GM12878 (cell line): ENCODE measurements around the gene CD86. TPM values are rescaled to one million over a fixed set of nuclear protein-coding genes. Genes with fewer than 3 reads are reported as not detected.

Experiments used
- EED ChIP-seq: sonication (generic); IDR thresholded peaks from 2 replicates; pipeline ENCODE4 v1.6.1; 2016; ENCODE audit warnings: antibody characterized with exemption, low read depth
- GATAD2B ChIP-seq: fragments of 450-650 bp; conservative IDR thresholded peaks from 2 replicates; pipeline ENCODE4 v1.6.1; 2017; ENCODE audit warnings: low read depth, mild to moderate bottlenecking, moderate library complexity
- HDAC6 ChIP-seq: fragments of 200-600 bp; sonication (generic); IDR thresholded peaks from one replicate; pipeline ENCODE4 v1.8.0; 2017; ENCODE audit warnings: antibody characterized with exemption; ENCODE audit not compliant: unreplicated experiment
- IKZF1 ChIP-seq: fragments of 450-650 bp; conservative IDR thresholded peaks from 2 replicates; pipeline ENCODE4 v1.6.1; 2017; ENCODE audit warnings: antibody characterized with exemption, mild to moderate bottlenecking
- IKZF2 ChIP-seq, 2 experiments: fragments of 450-650 bp; IDR thresholded peaks; 2 replicates each; pipeline ENCODE4 v1.6.1; 2017; ENCODE audit warnings: mild to moderate bottlenecking in 2 of 2, moderate library complexity in 2 of 2
- MEF2B ChIP-seq: fragments of 450-650 bp; IDR thresholded peaks from 2 replicates; pipeline ENCODE4 v1.6.1; 2018; ENCODE audit warnings: mild to moderate bottlenecking, moderate library complexity; ENCODE audit not compliant: partially characterized antibody, poor library complexity, severe bottlenecking
- MXI1 ChIP-seq: fragments of 150-350 bp; IDR thresholded peaks from 2 replicates; pipeline ENCODE4 v1.6.1; 2011; ENCODE audit warnings: low read depth, mild to moderate bottlenecking, inconsistent platforms, low read length, improper control_type of control experiment
- NKRF ChIP-seq: fragments of 450-650 bp; conservative IDR thresholded peaks from 2 replicates; pipeline ENCODE4 v1.6.1; 2017; ENCODE audit warnings: mild to moderate bottlenecking, moderate library complexity
- POU2F2 ChIP-seq: IDR thresholded peaks from 3 replicates; pipeline ENCODE4 v1.6.1; 2011; ENCODE audit warnings: low read depth, mild to moderate bottlenecking, low read length, borderline replicate concordance
- SIN3A ChIP-seq: IDR thresholded peaks from 2 replicates; pipeline ENCODE4 v1.6.1; 2012; ENCODE audit warnings: low read depth, low read length, improper control_type of control experiment
- TARDBP ChIP-seq: IDR thresholded peaks from 2 replicates; pipeline ENCODE4 v1.6.1; 2016; ENCODE audit warnings: borderline replicate concordance
- ZNF207 ChIP-seq: fragments of 450-650 bp; IDR thresholded peaks from 2 replicates; pipeline ENCODE4 v1.6.1; 2014; ENCODE audit warnings: antibody characterized with exemption, mild to moderate bottlenecking, borderline replicate concordance
- polyA plus RNA-seq, 11 experiments: library from polyadenylated mRNA; depleted of rRNA in 4 of 11; unstranded in 6 of 11; stranded (reverse) in 5 of 11; fragments of >200 nt; fragmentation: Nextera tagmentation in 4 of 11; fragmentation: Illumina TruSeq in 1 of 11; extraction: Ambion mirVana in 4 of 11; extraction: Trizol in 1 of 11; gene quantifications; 1 replicate in 1 of 11; 2 replicates in 10 of 11; pipeline versions ENCODE4 v1.2.1 to v1.2.3, GENCODE V29; 2011 to 2016; ENCODE audit warnings: inconsistent platforms in 2 of 11, missing spikeins in 2 of 11, low read depth in 1 of 11
- total RNA-seq, 4 experiments: library from RNA; depleted of rRNA in 3 of 4; stranded (reverse); fragments of >200 nt in 3 of 4; fragmentation: Illumina TruSeq in 1 of 4; extraction: Trizol in 1 of 4; gene quantifications; 2 replicates each; pipeline versions ENCODE4 v1.2.1 to v1.2.3, GENCODE V29; 2013 to 2021
- TF ChIP-seq, protein P1 (sequence below): fragments of 450-650 bp; formaldehyde crosslinking; IDR thresholded peaks from 2 replicates; pipeline ENCODE4 v1.5.0; 2022; ENCODE audit warnings: mild to moderate bottlenecking, missing genetic modification characterization

Gene CD86
- total and polyA plus RNA-seq, 10 of the 15 experiments (the other 5 are each of a cell fraction or from before 2014, with no cell fraction given), result 40.9 to 100 (median 55.5) TPM

DNA sequence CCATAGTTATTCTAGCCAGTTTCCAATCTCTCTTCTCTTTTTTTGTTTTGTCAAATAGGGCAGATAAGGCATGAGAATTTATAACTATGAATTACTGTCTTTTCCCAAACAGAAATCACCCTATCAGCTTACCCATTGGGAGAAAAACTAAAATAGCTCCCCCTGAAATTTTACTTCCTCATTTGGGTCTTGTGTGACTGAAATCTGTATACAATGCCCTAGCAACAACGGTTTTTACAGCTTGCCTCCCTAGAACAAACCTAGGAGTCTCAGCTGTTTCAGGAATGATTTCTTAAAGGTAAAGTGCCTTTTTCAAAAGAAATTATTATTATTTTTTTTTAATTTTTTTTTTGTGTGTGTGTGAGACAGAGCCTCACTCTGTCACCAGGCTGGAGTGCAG lies 56.8 kb downstream of the CD86 start (continued):
- TF ChIP-seq MXI1, result no peak
- no peak for TF ChIP-seq POU2F2
- peak; percentile 84 to 87 for TF ChIP-seq IKZF2 (IDR thresholded peaks at IDR 0.05)
- no peak for TF ChIP-seq SIN3A
- TF ChIP-seq GATAD2B, result no peak
- TF ChIP-seq, protein P1, sequence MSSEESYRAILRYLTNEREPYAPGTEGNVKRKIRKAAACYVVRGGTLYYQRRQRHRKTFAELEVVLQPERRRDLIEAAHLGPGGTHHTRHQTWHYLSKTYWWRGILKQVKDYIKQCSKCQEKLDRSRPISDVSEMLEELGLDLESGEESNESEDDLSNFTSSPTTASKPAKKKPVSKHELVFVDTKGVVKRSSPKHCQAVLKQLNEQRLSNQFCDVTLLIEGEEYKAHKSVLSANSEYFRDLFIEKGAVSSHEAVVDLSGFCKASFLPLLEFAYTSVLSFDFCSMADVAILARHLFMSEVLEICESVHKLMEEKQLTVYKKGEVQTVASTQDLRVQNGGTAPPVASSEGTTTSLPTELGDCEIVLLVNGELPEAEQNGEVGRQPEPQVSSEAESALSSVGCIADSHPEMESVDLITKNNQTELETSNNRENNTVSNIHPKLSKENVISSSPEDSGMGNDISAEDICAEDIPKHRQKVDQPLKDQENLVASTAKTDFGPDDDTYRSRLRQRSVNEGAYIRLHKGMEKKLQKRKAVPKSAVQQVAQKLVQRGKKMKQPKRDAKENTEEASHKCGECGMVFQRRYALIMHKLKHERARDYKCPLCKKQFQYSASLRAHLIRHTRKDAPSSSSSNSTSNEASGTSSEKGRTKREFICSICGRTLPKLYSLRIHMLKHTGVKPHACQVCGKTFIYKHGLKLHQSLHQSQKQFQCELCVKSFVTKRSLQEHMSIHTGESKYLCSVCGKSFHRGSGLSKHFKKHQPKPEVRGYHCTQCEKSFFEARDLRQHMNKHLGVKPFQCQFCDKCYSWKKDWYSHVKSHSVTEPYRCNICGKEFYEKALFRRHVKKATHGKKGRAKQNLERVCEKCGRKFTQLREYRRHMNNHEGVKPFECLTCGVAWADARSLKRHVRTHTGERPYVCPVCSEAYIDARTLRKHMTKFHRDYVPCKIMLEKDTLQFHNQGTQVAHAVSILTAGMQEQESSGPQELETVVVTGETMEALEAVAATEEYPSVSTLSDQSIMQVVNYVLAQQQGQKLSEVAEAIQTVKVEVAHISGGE, result no peak
- no peak for TF ChIP-seq ZNF207
- no peak for TF ChIP-seq HDAC6
- no peak for TF ChIP-seq TARDBP
- no peak for TF ChIP-seq NKRF
- peak; percentile 77 for TF ChIP-seq IKZF1
- TF ChIP-seq EED, result 0 out of 2 replicates have a peak, but pooled peaks have one; percentile 34
- TF ChIP-seq MEF2B, result peak; percentile 30
